ENCODE results near the gene KISS1R. TPM values are rescaled to one million over a fixed set of nuclear protein-coding genes. Genes with fewer than 3 reads are reported as not detected.
A peak's percentile ranks its signal among the peaks of the same experiment; 100 is the strongest.

The KISS1R gene
- total RNA-seq, 1 donor from 2014 or later, result not detected

- TF ChIP-seq CTCF (IDR thresholded peaks at IDR 0.05), result no peak
- Histone ChIP-seq H3K4me1 (peaks cover 13% of the 10 kb centered on the region), H3K36me3 (peaks cover 4% of the 10 kb centered on the region), H3K4me3 (no peak overlapping the region), H3K9me3 (no peaks in the 10 kb centered on the region), H3K27ac (no peak overlapping the region), H3K27me3 (no peaks in the 10 kb centered on the region)
- intact Hi-C loops (cut with DNase I), result no loop called here
- no peak for DNase-seq
- no peak for ATAC-seq
Observed at GRCh38 chr19:904545-904944, 12.6 kb upstream of the KISS1R start.

GRCh38 chr19:906480-906879 lies 10.7 kb upstream of the KISS1R start:
- no peaks in the 10 kb centered on the region for H3K9me3 ChIP-seq
- ATAC-seq (no peak), DNase-seq (no peak)
- intact Hi-C loops (cut with DNase I), result no loop called here
- H3K4me1 ChIP-seq, result peaks cover 19% of the 10 kb centered on the region
- H3K27ac ChIP-seq, result no peak overlapping the region
- H3K27me3 ChIP-seq, result no peaks in the 10 kb centered on the region
- no peaks in the 10 kb centered on the region for H3K36me3 ChIP-seq
- TF ChIP-seq CTCF (IDR thresholded peaks at IDR 0.05), result no peak
- no peak overlapping the region for H3K4me3 ChIP-seq

- Histone ChIP-seq H3K4me3 (no peak overlapping the region), H3K27me3 (no peaks in the 10 kb centered on the region), H3K27ac (no peak overlapping the region), H3K9me3 (no peaks in the 10 kb centered on the region), H3K36me3 (no peaks in the 10 kb centered on the region), H3K4me1 (peaks cover 21% of the 10 kb centered on the region)
- TF ChIP-seq CTCF (IDR thresholded peaks at IDR 0.05), result no peak
- no peak for DNase-seq
- intact Hi-C loops (cut with DNase I), result no loop called here
- ATAC-seq, result peak; percentile 15
Observed at GRCh38 chr19:907183-907853, 9.8 kb upstream of the KISS1R start.

GRCh38 chr19:911197-912033 lies 5.7 kb upstream of the KISS1R start:
- no peak overlapping the region for H3K4me3 ChIP-seq
- DNase-seq, result no peak
- no peaks in the 10 kb centered on the region for H3K36me3 ChIP-seq
- ATAC-seq, result no peak
- H3K4me1 ChIP-seq, result peaks cover 25% of the 10 kb centered on the region
- TF ChIP-seq CTCF (IDR thresholded peaks at IDR 0.05), result no peak
- peaks cover 6% of the 10 kb centered on the region for H3K27me3 ChIP-seq
- H3K27ac ChIP-seq, result no peak overlapping the region
- H3K9me3 ChIP-seq, result no peaks in the 10 kb centered on the region
- intact Hi-C loops (cut with DNase I), result no loop called here

GRCh38 chr19:912181-913079 lies 4.7 kb upstream of the KISS1R start:
- Histone ChIP-seq H3K4me1 (peaks cover 31% of the 10 kb centered on the region), H3K9me3 (no peaks in the 10 kb centered on the region), H3K27ac (peak overlapping the region; percentile 76), H3K27me3 (peaks cover 16% of the 10 kb centered on the region), H3K4me3 (peak overlapping the region; percentile 83), H3K36me3 (no peaks in the 10 kb centered on the region)
- TF ChIP-seq CTCF (IDR thresholded peaks at IDR 0.05), result no peak
- peak; percentile 1 for ATAC-seq
- intact Hi-C loops (cut with DNase I), result no loop called here
- no peak for DNase-seq
